GM18520 (cell line): ENCODE data around the gene FRMPD2.
"Not testable (repeated sequence)": the region's sequence is repeated elsewhere in the genome, so short reads cannot be mapped to it uniquely, and the experiment has no call there.

ENCODE experiments used
- ATAC-seq: cut with Tn5 transposase; IDR thresholded peaks from one replicate; pipeline ENCODE4 v1.9.1; 2021; ENCODE audit not compliant: unreplicated experiment

Gene FRMPD2

DNA sequence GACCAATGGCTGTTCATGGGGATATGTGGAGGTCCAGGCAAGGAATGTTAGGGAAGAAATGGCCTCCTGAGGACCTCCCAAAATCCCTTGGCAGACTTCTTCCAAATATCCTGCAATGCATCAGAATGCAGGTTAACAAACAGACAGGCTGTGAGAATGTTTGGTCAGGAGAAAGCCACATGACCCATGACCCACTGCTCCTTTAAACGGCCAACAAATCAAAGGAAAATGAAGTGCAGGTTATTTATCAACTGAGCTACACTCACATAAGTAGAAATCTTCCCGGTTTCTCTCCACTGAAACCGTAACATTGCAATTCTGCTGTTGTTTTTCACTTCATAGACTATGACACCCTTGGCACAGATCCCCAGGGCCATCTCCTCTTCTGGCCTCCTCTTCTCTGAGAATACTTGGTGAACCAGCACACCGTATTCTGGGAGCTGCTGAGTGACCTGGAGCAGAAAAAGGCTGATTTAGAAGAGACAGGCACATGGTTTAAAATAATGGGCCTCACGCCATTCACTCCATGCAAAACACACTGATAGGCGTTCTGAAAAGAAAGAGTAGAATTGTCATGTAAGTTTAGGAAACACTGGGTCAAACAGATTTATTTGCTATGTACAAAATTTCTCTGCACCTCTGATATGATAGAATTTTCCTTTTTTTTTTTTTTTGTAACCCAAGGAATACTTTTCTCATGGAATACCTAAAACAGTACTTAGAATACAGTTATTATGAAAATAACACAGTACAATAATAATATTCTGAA lies 67.8 kb downstream of the FRMPD2 start:
- ATAC-seq, result no peak

DNA sequence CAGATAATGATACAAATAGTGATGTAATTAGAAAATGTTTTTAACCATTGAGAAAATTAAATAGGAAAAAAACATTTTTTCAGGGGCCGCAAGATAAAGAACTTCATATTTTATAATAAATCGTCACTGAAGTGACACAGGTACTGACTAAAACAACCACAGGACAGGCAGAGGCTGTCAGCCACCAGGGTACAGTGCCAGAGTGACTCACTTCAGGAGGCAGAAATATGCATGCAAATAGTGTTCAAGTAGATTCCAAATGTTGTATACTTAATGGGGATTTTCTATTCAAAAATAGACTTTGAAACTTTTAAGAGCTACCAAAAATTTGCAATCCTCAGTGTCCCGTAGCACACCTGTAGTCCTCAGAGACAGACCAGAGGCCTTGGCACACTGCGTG lies 68.6 kb downstream of the FRMPD2 start:
- no peak for ATAC-seq

DNA sequence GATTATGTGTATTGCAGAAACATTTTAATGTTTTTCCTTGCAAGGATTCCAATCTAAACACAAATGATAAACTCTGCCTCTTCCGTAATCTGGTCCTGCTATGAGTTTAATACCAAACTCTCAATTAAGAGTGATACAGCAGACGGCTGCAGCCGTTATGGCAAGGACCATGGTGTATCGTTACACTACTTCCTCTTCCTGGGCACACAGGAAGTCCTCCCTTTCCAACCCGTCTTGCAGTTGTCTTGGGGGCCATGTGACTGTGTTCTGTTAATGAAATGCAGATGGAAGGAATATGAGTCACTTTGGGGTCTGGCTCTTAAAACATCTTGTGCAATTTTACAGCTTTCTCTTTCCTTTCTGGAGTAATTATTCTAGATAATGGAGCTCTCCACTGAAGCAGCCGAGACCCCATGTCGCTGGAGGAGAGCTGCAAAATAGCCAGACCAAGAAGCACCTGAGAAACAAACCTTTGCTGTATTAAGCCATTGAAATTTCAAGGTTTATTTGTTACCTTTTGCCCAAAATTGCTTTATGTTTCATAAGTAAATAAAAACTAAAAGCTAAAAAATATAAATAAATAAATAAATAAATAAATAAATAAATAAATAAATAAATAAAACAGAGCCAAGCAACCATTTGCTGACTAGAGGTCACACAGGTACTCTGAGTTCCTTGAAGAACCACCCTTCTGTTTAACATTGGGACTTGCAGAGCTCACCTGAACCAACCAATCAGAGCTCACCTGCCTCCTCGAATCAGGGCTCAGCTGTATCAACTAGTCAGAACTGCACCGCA lies 74.7 kb downstream of the FRMPD2 start:
- no peak for ATAC-seq

DNA sequence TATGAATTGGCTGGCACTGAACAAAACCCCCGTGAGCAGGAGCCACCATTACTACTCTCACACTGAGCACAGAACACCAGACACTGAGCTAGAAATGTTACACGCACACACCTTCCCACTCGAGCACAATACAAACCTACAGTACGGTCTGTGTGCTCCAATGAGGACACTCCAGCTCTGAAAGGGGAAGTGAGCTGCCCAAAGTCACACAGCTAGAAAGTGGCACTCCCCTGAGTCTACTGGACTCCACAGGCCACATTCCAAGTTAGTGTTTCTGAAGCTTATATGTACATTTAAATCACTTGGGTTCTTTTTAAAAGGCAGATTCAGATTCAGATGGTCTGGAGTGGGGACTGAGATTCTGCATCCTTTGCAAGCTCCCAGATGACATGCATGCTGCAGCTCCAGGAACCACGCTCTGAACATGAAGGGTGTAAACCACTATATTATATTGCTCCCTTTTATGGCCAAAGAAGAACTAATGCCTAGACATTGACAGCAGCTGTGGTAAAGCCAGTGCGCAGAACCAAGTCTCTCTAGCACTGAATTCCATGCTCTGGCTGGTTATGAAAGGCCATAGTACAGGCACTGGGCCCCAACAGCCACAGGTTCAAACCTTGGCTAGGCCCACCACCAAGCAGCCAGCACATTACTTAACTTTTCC lies 77.1 kb downstream of the FRMPD2 start:
- no peak for ATAC-seq

DNA sequence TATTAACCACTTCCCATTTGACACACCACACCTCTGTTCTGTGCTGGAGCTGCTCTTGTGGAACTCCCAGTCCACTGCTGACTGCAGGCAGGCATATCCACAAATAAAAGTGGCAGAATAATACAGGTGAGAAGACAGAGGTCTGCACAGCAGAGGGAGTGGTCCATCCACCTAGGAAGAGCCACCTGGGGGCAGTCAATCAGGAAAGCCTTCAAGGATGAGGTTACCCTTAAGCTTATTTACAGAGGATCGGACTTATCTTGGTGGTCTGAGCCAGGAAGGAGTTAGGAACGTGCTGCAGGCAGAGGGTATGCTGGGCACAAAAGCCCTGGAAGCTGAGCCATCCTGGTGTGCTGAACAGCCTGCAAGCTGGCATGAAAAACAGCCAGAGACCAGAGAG lies 78.7 kb downstream of the FRMPD2 start:
- no peak for ATAC-seq

DNA sequence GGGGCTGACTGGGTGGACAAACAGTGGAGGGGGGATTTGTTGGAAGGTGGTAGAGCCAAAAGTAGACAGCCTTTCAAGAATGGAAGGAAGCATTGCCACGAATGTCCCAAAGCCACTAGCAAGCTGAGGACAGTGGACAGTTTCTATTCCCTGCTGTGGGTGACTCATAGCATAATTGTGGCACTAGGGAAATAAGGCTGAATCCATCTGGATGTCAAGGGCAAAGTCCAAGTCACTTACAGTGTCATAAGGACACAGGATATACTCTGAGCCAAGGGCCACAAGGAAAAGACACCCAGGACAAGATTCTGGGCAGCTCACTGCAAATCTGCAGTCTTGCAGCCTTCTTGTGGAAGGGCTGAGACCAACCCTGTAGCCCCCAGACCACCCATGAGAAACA lies 79.7 kb downstream of the FRMPD2 start:
- no peak for ATAC-seq

DNA sequence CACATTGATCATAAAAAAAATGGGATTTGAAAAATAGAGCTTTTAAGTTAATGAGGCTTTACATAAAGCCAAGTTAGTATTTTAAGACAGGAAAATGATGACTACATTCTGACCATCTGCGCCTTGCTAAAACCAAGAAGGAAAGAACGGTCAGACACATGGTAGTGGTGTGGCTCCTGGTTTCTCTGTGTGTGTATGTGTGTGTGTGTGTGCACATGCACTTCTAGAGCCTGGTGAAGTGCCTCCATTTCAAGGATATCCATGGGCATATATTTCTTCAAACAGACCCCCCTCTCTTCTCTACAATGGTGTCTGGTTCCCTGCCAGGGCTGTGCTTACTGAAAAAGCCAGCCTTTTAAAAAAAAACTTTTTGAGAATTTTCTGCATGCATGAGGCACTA lies 80.9 kb downstream of the FRMPD2 start:
- no peak for ATAC-seq

DNA sequence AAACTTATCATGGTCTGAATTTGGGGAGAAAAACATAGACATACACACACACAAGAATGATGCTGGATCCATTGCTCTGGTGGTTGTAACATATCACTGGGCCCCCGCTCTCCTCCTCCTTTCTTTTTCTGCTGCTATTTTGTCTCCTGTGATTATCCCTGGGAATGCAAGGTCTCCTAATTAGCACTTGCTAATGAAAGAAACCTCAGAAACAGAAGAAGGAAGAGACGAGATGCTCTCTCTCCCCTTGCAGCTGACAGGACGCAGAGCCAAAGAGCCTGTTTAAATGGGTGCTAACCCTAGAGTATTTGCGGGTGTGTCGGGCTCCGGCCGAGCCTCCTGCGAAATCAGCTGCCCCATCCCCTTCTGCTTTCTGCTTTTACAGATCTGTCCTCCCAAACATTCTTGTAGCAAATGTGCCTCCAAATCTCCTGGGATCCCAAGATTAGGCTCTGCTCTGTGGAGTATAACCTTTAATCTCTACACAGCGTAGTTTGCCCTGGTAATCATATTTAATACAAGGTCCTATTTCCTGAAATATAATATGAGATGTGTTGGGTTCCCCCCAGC lies 81.5 kb downstream of the FRMPD2 start:
- ATAC-seq, result no peak

DNA sequence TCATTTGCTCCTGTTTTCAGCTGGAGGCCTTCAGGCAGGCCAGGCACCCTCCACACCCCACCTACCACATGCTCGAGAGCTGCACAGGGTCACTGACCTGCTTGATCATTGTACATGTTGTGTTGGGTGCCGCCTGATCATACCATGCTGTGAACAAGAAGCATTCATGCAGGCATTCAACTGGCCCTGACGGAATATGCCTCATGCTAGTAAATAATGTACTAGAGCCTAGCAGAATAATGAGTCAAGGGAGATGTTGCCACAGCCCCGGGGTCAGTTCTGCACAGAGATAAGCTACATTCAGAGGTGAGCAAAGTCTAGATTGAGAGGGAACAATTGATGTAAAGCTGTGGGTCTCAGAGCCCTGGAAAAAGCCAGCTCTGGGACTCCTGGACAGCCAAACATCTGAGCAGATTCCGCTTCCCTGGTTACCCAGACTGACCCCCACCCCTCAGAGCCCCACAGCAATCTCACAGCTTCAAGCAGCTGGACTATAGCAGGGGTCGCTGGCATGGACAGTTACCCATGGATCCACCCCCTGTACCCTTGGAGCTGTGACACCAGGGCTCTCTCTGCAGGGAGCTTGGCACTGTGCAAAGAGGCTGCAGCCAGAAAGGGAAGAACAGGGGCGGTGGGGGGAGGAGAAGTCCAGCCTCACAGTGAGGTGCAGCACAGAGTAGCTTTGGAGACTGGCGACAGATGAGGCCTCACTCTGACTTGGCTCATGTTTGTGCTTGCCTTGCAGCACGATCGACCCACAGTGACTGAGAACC lies 86.6 kb downstream of the FRMPD2 start:
- no peak for ATAC-seq

DNA sequence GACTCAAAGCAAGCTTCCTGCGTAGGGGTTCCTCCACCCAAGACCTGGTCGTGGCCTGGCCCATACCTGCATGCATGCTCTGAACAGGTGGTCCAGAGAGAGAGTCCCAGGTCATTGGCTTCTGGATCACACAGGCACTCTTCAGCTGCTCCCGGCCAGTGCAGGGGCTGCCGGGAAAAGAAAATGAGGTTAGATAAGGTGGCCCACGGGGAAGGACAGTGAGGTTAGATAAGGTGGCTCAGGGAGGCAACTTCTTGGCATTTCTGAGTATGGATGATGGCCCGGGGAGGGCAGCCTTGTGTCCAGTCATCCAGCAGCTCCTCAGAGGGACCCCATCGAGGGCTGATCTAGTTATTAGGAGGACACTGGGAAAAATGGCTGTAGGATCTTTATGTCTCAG lies 87.4 kb downstream of the FRMPD2 start:
- ATAC-seq, result no peak

DNA sequence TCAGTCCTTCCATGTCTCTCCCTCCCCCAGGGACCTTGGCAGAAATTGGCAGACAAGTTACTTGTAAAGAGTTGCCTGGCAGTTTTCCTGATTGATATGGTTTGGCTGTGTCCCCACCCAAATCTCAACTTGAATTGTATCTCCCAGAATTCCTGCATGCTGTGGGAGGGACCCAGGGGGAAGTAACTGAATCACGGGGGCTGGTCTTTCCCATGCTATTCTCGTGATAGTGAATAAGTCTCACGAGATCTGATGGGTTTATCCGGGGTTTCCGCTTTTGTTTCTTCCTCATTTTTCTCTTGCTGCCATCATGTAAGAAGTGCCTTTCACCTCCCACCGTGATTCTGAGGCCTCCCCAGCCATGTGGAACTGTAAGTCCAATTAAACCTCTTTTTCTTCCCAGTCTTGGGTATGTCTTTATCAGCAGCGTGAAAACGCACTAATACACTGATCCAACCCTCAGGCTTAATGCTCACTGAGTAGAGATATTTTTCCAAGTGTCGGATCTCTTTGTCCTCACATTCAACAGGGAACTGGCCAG lies 88.2 kb downstream of the FRMPD2 start:
- not testable (repeated sequence) for ATAC-seq

DNA sequence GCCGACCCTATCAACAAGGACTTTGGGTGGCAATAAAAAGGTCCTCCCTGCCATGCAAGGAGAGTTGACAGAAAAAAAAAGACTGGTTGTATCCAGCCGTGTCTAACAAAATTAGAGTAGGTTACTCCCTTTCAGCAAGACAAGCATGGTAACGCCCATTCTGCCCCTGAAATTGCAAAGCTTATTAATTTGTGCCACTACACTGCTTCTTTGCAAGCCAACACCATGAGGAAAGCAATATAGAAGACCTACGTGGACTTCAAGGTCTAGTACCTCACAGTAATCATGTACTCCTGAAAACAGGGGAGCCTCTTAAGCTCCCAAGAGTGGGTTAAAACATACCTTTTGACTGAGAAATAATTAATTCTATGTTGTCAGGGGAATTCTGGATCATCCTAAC lies 90.3 kb downstream of the FRMPD2 start:
- ATAC-seq, result no peak

DNA sequence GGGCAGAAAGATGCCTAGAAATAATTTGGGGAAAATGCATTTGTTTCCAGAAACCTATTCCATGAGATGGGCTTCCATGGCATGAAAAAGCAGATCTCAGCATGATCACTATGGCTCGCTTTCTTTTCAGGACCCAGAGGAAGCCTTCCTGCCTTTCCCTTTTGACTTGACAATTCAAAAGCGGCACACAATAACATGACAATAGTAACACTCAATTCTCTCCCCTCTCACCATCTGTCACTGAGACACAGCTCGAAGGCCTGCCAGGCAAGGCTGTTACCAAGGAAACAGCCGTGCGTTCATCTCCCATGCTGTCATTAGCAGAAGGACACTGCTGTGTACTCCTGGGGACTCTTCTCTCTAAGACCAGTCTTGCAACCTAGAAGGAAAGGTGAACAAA lies 101.8 kb downstream of the FRMPD2 start:
- not testable (repeated sequence) for ATAC-seq

DNA sequence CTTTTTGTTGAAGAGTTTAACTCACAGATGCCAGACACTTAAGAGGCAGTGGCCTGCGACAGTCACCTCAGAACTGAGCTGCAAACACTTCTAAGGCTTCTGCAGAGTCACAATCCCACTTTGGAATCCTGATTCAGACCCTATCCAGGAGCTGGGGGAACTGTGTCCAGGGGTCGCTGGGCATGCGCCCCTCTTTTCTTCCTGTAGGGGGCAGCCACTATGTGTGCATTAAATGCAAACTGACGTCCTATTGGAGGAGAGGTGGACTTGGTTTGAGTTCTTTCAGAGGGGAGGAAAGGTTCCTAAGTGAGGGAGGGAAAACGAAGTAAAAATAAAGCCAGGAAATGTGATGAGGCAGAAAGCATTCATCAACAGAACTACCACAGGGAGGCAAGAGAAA lies 113.8 kb downstream of the FRMPD2 start:
- not testable (repeated sequence) for ATAC-seq

DNA sequence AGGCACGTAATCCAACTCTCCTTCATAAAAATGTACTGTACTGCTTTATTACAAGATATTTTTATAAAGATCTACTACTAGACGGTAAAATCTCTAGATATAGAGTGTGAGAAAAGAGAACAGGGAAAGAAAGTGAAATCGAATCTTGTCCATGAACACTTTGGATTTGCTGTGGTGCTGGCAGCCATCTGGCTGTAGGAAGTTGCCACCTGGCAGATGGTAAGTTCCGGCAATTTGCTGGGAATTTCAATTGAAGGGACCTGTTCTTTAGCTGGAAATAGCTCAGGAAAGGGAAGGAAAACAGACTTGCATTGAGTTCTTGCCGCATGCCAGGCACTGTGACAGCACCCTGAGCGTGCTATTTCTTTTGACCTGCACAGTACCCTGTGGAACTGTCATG lies 114.3 kb downstream of the FRMPD2 start:
- ATAC-seq, result not testable (repeated sequence)

DNA sequence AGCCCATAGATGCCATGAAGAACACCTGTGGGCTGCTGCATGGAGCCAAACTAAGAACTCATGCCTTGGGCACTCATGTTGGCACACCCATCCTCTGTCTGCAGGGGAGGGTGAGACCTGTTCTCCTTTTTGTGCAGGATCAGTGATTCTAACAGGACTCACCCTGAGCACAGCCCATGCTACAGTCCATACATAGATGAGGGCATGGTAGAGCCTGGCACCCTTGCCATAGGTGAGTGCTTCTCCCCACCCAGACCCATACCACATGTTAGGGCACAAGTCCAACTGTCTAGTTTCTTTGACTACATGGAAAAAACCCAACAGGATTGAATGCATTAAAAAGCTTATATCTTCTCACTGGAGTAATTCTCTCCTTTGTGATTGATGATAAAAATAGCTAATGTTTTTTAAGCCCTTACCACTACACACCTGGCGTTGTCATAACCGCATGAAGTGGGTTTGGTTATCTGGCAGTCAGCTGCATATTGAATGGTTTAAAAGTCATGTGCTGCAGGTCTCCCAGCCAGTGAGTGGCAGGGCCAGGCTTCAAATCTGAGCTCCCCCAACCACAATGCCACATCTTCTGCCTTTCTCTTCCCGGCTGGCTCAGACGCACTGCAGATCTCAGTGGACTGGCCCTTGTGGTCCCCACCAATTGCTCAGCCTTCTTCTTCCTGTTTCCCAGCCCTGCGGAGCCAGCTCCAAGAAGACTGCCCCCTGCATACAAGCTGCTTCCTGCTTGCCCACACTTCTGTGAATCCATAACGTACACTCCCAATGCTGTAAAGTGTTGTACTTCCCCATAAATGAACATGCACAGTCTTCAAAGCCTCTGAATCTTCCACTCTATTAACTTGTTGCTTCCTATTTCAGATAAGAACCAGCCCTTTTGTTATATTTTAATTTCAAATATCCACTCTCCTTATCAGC lies 120.0 kb downstream of the FRMPD2 start:
- ATAC-seq, result not testable (repeated sequence)

DNA sequence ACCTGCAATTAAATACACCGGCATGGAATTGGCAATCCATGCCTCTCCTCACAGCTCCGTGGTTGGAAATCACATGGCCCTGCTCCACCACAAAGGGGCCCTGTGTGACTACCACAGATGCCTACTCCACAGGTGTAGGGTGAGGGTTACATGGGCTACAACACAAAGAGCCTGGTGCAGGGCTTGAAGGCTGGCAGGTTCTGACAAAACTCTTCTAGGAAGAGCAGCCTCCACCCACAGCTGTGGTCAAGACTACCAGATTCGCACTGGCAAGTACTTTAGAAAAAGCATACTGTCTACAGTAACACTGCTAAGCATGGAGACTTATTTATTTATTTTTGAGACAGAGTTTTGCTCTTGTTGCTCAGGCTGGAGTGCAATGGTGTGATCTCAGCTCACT lies 126.9 kb downstream of the FRMPD2 start:
- ATAC-seq, result not testable (repeated sequence)

DNA sequence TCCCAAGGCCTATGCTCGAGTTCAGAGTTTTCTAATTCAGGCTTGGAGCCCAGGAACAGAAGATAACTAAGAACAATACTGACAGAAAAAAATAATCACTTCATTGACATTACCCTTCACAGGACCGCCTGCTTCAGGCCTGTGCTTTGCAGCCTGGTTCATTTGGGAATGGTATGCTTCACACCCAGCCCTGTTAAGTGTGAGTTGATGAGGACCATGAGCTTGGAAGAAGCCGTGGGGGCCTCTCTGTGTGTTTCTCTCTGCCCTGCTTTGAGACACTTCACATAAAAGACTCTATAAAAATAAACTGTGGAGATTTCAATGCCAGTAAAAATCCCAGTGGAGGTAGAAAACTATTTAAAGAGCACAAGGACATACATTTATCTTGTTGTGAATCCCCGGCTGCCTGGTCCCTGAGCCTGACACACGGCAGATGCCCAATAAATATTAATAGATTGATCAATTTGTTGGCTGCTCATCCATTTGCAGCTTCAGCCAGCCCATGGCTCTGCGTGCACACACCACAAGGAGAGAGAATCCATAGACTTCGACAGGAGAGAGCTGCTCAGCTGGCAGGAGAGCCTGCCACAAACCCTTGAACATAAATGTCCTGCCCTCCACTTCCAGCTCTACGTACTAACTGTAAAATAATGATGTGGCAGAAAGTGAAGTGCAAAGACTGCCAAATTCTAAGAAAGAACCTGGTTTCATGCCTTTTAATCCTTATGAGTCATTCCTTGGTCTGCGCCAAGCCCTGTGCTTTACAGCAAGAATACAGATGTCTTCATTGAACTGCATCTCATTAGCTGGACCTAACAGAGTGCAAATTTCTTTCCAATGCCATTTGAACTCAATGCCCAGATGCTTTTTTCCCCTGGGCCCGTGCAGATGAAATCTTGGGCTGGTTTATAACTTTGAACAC lies 130.5 kb downstream of the FRMPD2 start:
- ATAC-seq, result not testable (repeated sequence)
